Skeletal muscle tissue (tissue), 4 donors: ENCODE measurements around the gene ANKLE2. TPM values are rescaled to one million over a fixed set of nuclear protein-coding genes. Genes with fewer than 3 reads are reported as not detected.
A peak's percentile ranks its signal among the peaks of the same experiment; 100 is the strongest.
"Not testable (repeated sequence)": the region's sequence is repeated elsewhere in the genome, so short reads cannot be mapped to it uniquely, and the experiment has no call there.

Source experiments
- H3K27ac ChIP-seq: one replicate; pipeline ENCODE4 v1.7.0; 2013; ENCODE audit warnings: mild to moderate bottlenecking, low read depth, low read length, inconsistent platforms
- H3K27me3 ChIP-seq, 3 donors: one replicate each; pipeline ENCODE4 v1.7.0; 2013; ENCODE audit warnings: low read length in 3 of 3; ENCODE audit not compliant: control insufficient read depth in 3 of 3, insufficient read depth in 3 of 3
- H3K36me3 ChIP-seq, 3 donors: one replicate each; pipeline ENCODE4 v1.7.0; 2013; ENCODE audit warnings: low read length in 3 of 3; ENCODE audit not compliant: control insufficient read depth in 3 of 3, insufficient read depth in 3 of 3
- H3K4me1 ChIP-seq, 3 donors: one replicate each; pipeline ENCODE4 v1.7.0; 2013; ENCODE audit warnings: low read length in 3 of 3, mild to moderate bottlenecking in 3 of 3; ENCODE audit not compliant: control insufficient read depth in 3 of 3, insufficient read depth in 3 of 3
- H3K4me3 ChIP-seq, 3 donors: one replicate each; pipeline ENCODE4 v1.7.0; 2013; ENCODE audit warnings: low read length in 3 of 3
- H3K9ac ChIP-seq, 3 donors: one replicate each; pipeline ENCODE4 v1.7.0; 2013; ENCODE audit warnings: low read length in 3 of 3, mild to moderate bottlenecking in 3 of 3, moderate library complexity in 2 of 3, low read depth in 1 of 3
- H3K9me3 ChIP-seq, 3 donors: one replicate each; pipeline ENCODE4 v1.7.0; 2013; ENCODE audit warnings: low read length in 3 of 3; ENCODE audit not compliant: control insufficient read depth in 3 of 3
- total RNA-seq: library from RNA; depleted of rRNA; stranded (reverse); fragments of >200 nt; gene quantifications from one replicate; pipeline ENCODE4 v1.2.3, GENCODE V29; 2014
- donor health status: Osteomylitis.

The ANKLE2 gene
- total RNA-seq, 1 donor from 2014 or later = 28.7 TPM

DNA sequence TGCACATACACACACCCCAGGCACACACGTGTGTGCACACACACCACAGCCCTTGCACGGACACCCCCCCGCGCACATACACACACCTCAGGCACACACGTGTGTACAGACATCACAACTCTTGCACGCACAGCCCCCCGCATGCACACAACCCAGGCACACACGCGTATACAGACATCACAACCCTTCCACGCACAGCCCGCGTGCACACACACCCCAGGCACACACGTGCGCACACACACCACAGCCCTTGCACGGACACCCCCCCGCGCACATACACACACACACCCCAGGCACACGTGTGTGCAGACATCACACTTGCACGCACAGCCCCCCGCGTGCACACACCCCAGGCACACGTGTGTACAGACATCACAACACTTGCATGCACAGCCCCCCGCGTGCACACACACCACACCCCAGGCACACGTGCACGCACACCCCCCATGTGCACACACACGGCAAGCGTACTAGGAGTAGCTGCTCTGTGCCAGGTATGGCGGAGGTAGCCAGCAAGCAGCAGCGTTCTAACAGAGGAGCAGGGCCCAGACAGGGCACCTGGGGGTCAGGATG, 18.2 kb upstream of the ANKLE2 start:
- H3K36me3 ChIP-seq = peaks cover 61 to 63% (median 61%) of the 10 kb centered on the region in 3 donors

DNA sequence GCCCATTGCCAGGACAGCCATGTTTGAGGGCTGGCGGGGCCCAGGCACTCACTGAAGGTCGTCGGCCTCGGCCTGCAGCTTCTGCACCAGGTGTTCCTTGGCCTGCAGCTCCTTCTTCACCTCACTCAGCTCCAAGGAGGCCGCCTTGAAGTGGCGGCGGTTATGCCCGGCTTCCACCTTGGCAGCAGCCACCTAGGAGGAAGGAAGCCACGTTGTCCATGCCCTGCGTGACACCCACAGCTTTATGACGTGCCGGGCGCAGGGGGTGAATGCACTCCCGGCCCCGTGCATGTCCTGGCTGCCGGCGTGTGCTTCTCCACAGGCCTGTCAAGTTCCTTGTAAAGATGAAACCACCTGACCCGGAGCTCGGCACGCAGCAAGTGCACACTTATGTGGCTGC, 16.0 kb upstream of the ANKLE2 start:
- no peaks in the 10 kb centered on the region for H3K27me3 ChIP-seq
- H3K9me3 ChIP-seq = no peaks in the 10 kb centered on the region
- H3K4me3 ChIP-seq = no peak overlapping the region
- peaks cover 64 to 67% (median 64%) of the 10 kb centered on the region in 3 donors for H3K36me3 ChIP-seq
- peaks cover 15 to 28% (median 17%) of the 10 kb centered on the region in 3 donors for H3K4me1 ChIP-seq
- H3K27ac ChIP-seq = peak overlapping the region; percentile 40
- H3K9ac ChIP-seq = no peak overlapping the region

More for the DNA sequence above, 18.2 kb upstream of the ANKLE2 start:
- H3K4me3 ChIP-seq = no peak overlapping the region
- peaks cover 17 to 31% (median 18%) of the 10 kb centered on the region in 3 donors for H3K4me1 ChIP-seq
- H3K27ac ChIP-seq = no peak overlapping the region
- no peaks in the 10 kb centered on the region for H3K27me3 ChIP-seq
- no peaks in the 10 kb centered on the region for H3K9me3 ChIP-seq
- H3K9ac ChIP-seq = no peak overlapping the region

DNA sequence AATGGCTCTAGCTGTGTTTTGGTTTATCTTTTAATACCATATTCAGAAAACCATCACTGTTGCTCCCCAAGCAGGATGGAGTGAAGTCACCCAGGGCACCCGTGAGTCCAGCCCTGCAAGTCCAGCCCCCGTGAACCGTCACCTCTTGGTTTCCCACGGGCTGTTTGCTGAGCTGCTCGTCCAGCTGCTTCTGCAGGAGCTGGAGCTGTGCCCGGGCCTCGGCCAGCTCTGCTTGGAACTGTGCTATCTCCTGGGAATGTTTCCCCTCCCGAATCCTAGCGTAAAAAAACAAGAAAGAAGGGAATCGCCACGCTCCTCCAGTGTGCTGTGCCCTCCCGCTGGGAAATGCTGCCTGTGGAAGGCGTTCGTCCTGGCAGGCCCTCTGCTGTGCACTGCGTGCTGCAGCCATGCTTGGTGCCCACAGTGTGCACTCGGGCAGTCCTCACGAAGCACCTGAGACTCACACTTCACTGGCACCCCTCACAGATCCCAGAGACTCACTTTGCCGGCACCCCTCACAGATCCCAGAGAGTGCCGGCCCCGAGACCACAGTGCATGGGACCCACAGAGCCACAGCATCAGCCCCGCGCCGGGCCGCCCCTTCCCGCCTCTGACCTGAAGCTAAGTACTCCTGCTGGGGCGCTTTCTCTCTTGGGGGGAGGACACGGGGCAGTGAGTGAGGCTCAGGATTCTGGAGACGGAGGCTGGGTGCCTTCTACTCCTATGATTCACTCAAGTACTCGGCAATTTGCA, 15.4 kb upstream of the ANKLE2 start:
- no peaks in the 10 kb centered on the region for H3K9me3 ChIP-seq
- no peak overlapping the region for H3K4me3 ChIP-seq
- H3K36me3 ChIP-seq = peaks cover 61 to 64% (median 61%) of the 10 kb centered on the region in 3 donors
- H3K27me3 ChIP-seq = no peaks in the 10 kb centered on the region
- peak overlapping the region in 2 of 3 donors; percentile 45 to 65 for H3K9ac ChIP-seq
- H3K27ac ChIP-seq = peak overlapping the region; percentile 40
- H3K4me1 ChIP-seq = peaks cover 15 to 28% (median 17%) of the 10 kb centered on the region in 3 donors

DNA sequence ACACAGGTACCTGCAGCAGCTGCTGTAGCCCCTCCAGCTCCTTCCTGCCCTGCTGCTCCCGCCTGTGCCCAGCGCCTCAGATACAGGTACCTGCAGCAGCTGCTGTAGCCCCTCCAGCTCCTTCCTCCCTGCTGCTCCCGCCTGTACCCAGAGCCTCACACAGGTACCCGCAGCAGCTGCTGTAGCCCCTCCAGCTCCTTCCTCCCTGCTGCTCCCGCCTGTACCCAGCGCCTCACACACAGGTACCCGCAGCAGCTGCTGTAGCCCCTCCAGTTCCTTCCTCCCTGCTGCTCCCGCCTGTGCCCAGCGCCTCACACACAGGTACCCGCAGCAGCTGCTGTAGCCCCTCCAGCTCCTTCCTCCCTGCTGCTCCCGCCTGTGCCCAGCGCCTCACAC, 14.6 kb upstream of the ANKLE2 start:
- Histone ChIP-seq H3K36me3 (peaks cover 59 to 64% (median 62%) of the 10 kb centered on the region in 3 donors), H3K4me1 (peaks cover 15 to 28% (median 17%) of the 10 kb centered on the region in 3 donors)
- H3K4me3 ChIP-seq, H3K9ac ChIP-seq, H3K27ac ChIP-seq, H3K27me3 ChIP-seq, H3K9me3 ChIP-seq: not testable (repeated sequence)

DNA sequence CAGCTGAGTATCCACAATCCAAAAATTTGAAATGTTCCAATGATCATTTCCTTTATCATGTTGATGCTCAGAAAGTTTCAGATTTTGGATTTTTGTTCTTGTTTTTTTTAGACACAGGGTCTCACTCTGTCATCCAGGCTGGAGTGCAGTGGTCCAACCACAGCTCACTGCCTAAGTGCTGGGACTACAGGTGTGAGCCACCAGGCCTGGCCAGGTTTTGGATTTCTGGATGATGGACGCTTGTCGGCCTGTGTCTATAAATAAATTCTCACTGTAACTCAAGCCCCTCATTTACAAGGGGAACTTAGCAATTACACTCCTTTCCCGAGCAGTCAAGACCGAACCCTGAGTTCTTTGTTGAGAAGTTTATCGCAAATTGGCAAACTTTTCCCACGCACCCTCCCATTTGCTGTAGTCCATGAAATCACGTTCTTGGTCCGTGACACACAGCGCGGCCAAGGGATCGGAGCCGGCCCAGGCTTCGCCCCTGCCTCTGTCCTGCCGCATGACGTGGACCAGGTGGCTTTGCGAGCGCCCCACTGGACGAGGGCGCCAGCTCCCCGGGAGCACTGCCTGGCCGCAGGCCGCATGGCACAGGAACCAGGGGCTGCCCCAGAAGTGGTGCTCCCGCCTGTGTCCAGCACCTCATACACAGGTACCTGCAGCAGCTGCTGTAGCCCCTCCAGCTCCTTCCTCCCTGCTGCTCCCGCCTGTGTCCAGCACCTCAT, 14.0 kb upstream of the ANKLE2 start:
- peaks cover 15 to 28% (median 17%) of the 10 kb centered on the region in 3 donors for H3K4me1 ChIP-seq
- peaks cover 56 to 62% (median 58%) of the 10 kb centered on the region in 3 donors for H3K36me3 ChIP-seq
- no peak overlapping the region for H3K9ac ChIP-seq
- no peak overlapping the region for H3K27ac ChIP-seq
- H3K9me3 ChIP-seq = no peaks in the 10 kb centered on the region
- no peaks in the 10 kb centered on the region for H3K27me3 ChIP-seq
- no peak overlapping the region for H3K4me3 ChIP-seq

DNA sequence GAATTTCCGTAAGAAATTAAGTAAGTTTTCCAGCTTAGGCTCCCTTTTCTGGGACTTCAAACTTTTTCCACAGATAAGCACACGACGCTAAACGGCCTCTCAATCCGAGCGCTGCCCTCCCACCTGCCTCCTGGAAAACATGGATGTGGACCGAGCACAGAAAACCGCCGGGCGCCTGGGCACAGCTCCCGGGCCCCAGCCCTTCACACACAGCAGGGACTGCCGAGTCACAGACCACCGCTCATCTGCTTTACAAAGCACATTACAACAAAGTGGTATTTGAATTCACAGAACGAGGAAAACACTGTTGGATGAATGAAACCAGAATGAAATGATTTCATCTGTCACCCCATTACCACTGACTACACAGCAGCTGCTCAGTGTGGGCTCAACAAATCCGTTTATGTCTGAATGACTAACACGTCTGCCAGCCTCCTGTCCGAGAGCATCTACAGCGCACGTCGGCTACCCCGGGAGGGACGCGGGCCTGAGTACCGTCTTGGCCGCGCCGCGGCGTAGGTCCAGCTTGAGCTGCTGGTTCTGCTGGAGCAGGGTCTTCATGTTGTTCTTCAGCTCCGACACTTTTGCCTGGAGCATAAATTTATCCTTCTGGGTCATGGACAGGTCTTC, 13.1 kb upstream of the ANKLE2 start:
- Histone ChIP-seq H3K27me3 (no peaks in the 10 kb centered on the region), H3K36me3 (peaks cover 48 to 55% (median 50%) of the 10 kb centered on the region in 3 donors), H3K27ac (no peak overlapping the region), H3K4me3 (no peak overlapping the region), H3K4me1 (peaks cover 15 to 28% (median 17%) of the 10 kb centered on the region in 3 donors), H3K9ac (peak overlapping the region in 1 of 3 donors; percentile 19), H3K9me3 (no peaks in the 10 kb centered on the region)

DNA sequence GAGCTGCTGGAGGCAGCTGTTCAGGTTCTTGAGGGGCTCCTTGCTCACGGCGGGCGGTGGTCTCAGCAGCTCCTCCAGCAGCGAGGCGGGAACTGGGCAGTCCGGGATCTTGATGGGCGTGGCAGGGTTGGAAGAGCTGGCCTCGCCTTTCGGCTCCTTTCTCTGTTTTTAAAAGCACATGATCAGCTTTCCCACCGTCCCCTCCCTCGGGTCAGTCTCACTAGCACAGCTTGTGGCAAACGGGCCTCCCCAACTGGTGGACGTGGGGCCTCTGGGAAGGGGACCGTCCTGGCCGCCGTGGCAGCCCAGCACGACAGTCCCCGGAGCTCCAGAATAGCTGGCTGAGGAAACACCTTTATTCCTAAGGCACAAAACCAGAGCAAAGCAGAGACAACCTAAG, 12.5 kb upstream of the ANKLE2 start:
- H3K4me3 ChIP-seq = no peak overlapping the region
- H3K9me3 ChIP-seq = no peaks in the 10 kb centered on the region
- peaks cover 48 to 58% (median 51%) of the 10 kb centered on the region in 3 donors for H3K36me3 ChIP-seq
- H3K9ac ChIP-seq = no peak overlapping the region
- H3K4me1 ChIP-seq = peaks cover 15 to 32% (median 17%) of the 10 kb centered on the region in 3 donors
- no peaks in the 10 kb centered on the region for H3K27me3 ChIP-seq
- no peak overlapping the region for H3K27ac ChIP-seq

DNA sequence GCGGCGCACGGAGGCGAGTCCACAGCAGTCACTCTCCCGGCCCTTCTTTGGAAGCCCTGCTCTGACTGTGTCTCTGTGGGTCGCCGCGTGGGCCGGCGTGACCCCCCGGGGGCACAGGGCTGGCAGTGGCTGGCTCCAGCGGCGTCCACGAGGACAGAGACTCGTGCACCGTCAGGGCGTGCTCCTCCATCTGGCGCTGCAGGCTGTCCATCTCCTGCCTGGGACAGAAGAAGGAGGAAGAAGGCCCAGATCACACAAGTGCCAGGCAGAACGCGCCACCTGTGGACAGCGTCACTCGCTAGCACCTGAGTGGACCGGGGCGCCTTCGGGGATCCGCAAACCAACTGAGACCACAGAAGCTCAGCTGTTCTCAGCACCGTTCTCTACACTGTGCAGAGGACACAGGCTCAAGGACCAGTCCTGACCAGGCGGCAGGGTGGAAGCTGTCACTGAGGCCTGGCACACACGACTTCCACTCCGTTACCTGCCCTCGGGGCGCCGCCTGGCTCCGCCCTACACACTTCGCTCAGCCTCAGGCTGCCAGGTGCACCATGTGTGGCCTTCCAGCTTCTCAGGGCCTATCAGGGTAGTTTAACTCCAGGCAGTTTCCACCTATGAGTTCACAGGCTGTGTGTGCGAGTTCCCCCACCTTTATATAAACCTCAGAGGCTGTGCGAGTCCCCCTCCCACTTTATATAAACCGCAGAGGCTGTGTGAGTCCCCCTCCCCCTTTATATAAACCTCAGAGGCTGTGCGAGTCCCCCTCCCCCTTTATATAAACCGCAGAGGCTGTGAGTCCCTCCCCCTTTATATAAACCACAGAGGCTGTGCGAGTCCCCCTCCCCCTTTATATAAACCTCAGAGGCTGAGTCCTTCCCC, 11.7 kb upstream of the ANKLE2 start:
- H3K27ac ChIP-seq = no peak overlapping the region
- peaks cover 17 to 36% (median 21%) of the 10 kb centered on the region in 3 donors for H3K4me1 ChIP-seq
- peaks cover 48 to 60% (median 51%) of the 10 kb centered on the region in 3 donors for H3K36me3 ChIP-seq
- H3K4me3 ChIP-seq = no peak overlapping the region
- no peak overlapping the region for H3K9ac ChIP-seq
- no peaks in the 10 kb centered on the region for H3K27me3 ChIP-seq
- no peaks in the 10 kb centered on the region for H3K9me3 ChIP-seq

DNA sequence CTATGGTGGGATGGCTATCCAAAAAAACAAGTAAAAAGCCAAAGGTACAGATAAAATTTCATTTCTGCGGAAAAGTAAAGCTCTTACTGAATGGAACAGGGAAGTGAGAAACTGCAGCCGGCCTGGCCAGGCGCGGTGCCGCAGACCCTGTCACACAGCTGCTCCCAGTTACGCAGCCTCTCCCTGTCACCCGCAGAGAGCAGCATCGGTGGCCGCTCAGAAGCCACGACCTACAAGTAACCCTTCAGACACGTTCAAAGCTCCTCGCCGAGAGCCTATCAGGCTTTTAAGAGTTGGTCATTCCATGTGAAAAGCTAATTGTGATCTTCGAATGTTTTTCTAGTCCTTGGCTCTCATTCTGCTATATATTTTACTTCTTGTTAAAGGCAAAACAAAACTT, 11.0 kb upstream of the ANKLE2 start:
- Histone ChIP-seq H3K36me3 (peaks cover 44 to 55% (median 48%) of the 10 kb centered on the region in 3 donors), H3K9ac (no peak overlapping the region), H3K27ac (no peak overlapping the region), H3K4me1 (peaks cover 20 to 38% (median 23%) of the 10 kb centered on the region in 3 donors), H3K27me3 (no peaks in the 10 kb centered on the region), H3K9me3 (no peaks in the 10 kb centered on the region), H3K4me3 (no peak overlapping the region)
